HepG2 (cell line): ENCODE results near the gene TFAP2E. TPM values are rescaled to one million over a fixed set of nuclear protein-coding genes. Genes with fewer than 3 reads are reported as not detected.

Source experiments
- CENPT ChIP-seq: sonication (generic); formaldehyde crosslinking; IDR thresholded peaks from 2 replicates; pipeline ENCODE4 v1.8.0; 2022; ENCODE audit warnings: low read depth, mild to moderate bottlenecking, moderate library complexity, missing genetic modification reagents
- GLI4 ChIP-seq: sonication (generic); formaldehyde crosslinking; IDR thresholded peaks from 2 replicates; pipeline ENCODE4 v1.5.1; 2020; ENCODE audit warnings: missing genetic modification reagents, mild to moderate bottlenecking, moderate library complexity, borderline replicate concordance
- KIAA2018 ChIP-seq: sonication (generic); formaldehyde crosslinking; IDR thresholded peaks from 2 replicates; pipeline ENCODE4 v1.5.0; 2020; ENCODE audit warnings: mild to moderate bottlenecking, missing genetic modification reagents, borderline replicate concordance
- MEF2D ChIP-seq: sonication (generic); formaldehyde crosslinking; IDR thresholded peaks from 2 replicates; pipeline ENCODE4 v1.5.1; 2020; ENCODE audit warnings: mild to moderate bottlenecking, missing genetic modification reagents
- MEIS2 ChIP-seq: sonication (generic); formaldehyde crosslinking; IDR thresholded peaks from 2 replicates; pipeline ENCODE4 v1.9.0; 2021; ENCODE audit warnings: mild to moderate bottlenecking, missing genetic modification reagents
- MXD4 ChIP-seq: IDR thresholded peaks from 2 replicates; pipeline ENCODE4 v1.6.1; 2016; ENCODE audit warnings: mild to moderate bottlenecking, missing biosample characterization, missing genetic modification reagents
- MYPOP ChIP-seq: sonication (generic); formaldehyde crosslinking; IDR thresholded peaks from 2 replicates; pipeline ENCODE4 v1.8.1; 2023; ENCODE audit warnings: mild to moderate bottlenecking, moderate library complexity, missing genetic modification reagents
- NPAS2 ChIP-seq: sonication (generic); formaldehyde crosslinking; IDR thresholded peaks from 2 replicates; pipeline ENCODE4 v1.8.0; 2022; ENCODE audit warnings: mild to moderate bottlenecking, missing genetic modification reagents, borderline replicate concordance
- SCMH1 ChIP-seq: sonication (generic); formaldehyde crosslinking; IDR thresholded peaks from 2 replicates; pipeline ENCODE4 v1.9.0; 2021; ENCODE audit warnings: missing genetic modification reagents, mild to moderate bottlenecking, borderline replicate concordance
- SIN3A ChIP-seq: IDR thresholded peaks from 2 replicates; pipeline ENCODE4 v1.6.1; 2011; ENCODE audit warnings: low read depth, mild to moderate bottlenecking, control low read depth, low read length, borderline replicate concordance
- YEATS4 ChIP-seq: sonication (generic); formaldehyde crosslinking; IDR thresholded peaks from 2 replicates; pipeline ENCODE4 v1.4.0; 2020; ENCODE audit warnings: missing genetic modification reagents, borderline replicate concordance
- YY1 ChIP-seq: IDR thresholded peaks from 2 replicates; pipeline ENCODE4 v1.6.1; 2011; ENCODE audit warnings: low read length, low read depth, moderate library complexity, mild to moderate bottlenecking; ENCODE audit not compliant: insufficient read depth, insufficient replicate concordance
- ZFYVE20 ChIP-seq: sonication (generic); formaldehyde crosslinking; IDR thresholded peaks from 2 replicates; pipeline ENCODE4 v1.8.0; 2023; ENCODE audit warnings: low read depth, mild to moderate bottlenecking, moderate library complexity, missing genetic modification reagents, borderline replicate concordance
- ZNF3 ChIP-seq: IDR thresholded peaks from 2 replicates; pipeline ENCODE4 v1.7.0; 2017; ENCODE audit warnings: inconsistent platforms
- ZNF510 ChIP-seq: sonication (generic); formaldehyde crosslinking; IDR thresholded peaks from 2 replicates; pipeline ENCODE4 v1.4.0; 2020; ENCODE audit warnings: low read depth, mild to moderate bottlenecking, missing genetic modification reagents
- ZNF574 ChIP-seq: sonication (generic); formaldehyde crosslinking; IDR thresholded peaks from 2 replicates; pipeline ENCODE4 v1.4.0; 2020; ENCODE audit warnings: missing genetic modification reagents
- ZNF761 ChIP-seq: sonication (generic); formaldehyde crosslinking; conservative IDR thresholded peaks from 2 replicates; pipeline ENCODE4 v1.4.0; 2020; ENCODE audit warnings: mild to moderate bottlenecking, missing genetic modification reagents
- polyA plus RNA-seq, 8 experiments: library from polyadenylated mRNA; depleted of rRNA in 3 of 8; stranded (reverse) in 7 of 8; unstranded in 1 of 8; fragments of >200 nt; fragmentation: Illumina TruSeq in 4 of 8; extraction: Trizol in 4 of 8; gene quantifications; 2 replicates each; pipeline versions ENCODE4 v1.2.1 to v1.2.3, GENCODE V29; 2011 to 2016; ENCODE audit warnings: low read depth in 4 of 8, missing spikeins in 1 of 8, mixed read lengths in 1 of 8; ENCODE audit not compliant: insufficient read depth in 1 of 8
- total RNA-seq, 5 experiments: library from RNA; depleted of rRNA; stranded (reverse); fragments of >200 nt; fragmentation: Illumina TruSeq; extraction: Trizol; gene quantifications; 2 replicates each; pipeline ENCODE4 v1.2.3, GENCODE V29; 2016; ENCODE audit warnings: low read depth in 1 of 5

The TFAP2E gene
- total and polyA plus RNA-seq, 2 of the 13 experiments (the other 11 are each of a cell fraction or from before 2014, with no cell fraction given), result 0.31 to 0.41 TPM

- TF ChIP-seq ZNF574 (CRISPR knock-in tag), result peak; percentile 76
- peak; percentile 79 for TF ChIP-seq MEF2D (CRISPR knock-in tag)
- peak; percentile 100 for TF ChIP-seq YY1
- no peak for TF ChIP-seq ZNF510 (CRISPR knock-in tag)
- no peak for TF ChIP-seq CENPT (CRISPR knock-in tag)
- no peak for TF ChIP-seq SIN3A
- TF ChIP-seq GLI4 (CRISPR knock-in tag), result no peak
- TF ChIP-seq ZNF761 (CRISPR knock-in tag), result no peak; the same call in none of the 2 replicates
- TF ChIP-seq MYPOP (CRISPR knock-in tag), result no peak; the same call in 1 of the 2 replicates
- no peak; the same call in none of the 2 replicates for TF ChIP-seq MXD4 (CRISPR knock-in tag)
- TF ChIP-seq ZNF3 (CRISPR knock-in tag), result no peak
- TF ChIP-seq KIAA2018 (CRISPR knock-in tag), result 0 out of 2 replicates have a peak, but pooled peaks have one; percentile 67
- TF ChIP-seq SCMH1 (CRISPR knock-in tag), result no peak
- TF ChIP-seq MEIS2, result no peak; the same call in 1 of the 2 replicates
- TF ChIP-seq NPAS2 (CRISPR knock-in tag), result no peak
- peak; percentile 57; the same call in 1 of the 2 replicates for TF ChIP-seq YEATS4 (CRISPR knock-in tag)
- TF ChIP-seq ZFYVE20, result no peak
Measured at GRCh38 chr1:35557611-35558373, 15.3 kb upstream of the TFAP2E start, which contains the start of gene NCDN (continued).
